Activated T-cell treated with anti-CD3 and anti-CD28 coated beads, Interleukin-2, amount 50 U/mL, for 72 hours (primary cell): ENCODE data around the gene FAM20C. TPM values are rescaled to one million over a fixed set of nuclear protein-coding genes. Genes with fewer than 3 reads are reported as not detected.
"Not testable (repeated sequence)": the region's sequence is repeated elsewhere in the genome, so short reads cannot be mapped to it uniquely, and the experiment has no call there.

Source experiments
- ATAC-seq, 2 donors: fragments of 150-1000 bp; cut with Tn5 transposase; replicated peaks in 1 of 2; 2 replicates each; pipeline ENCODE4 v1.10.0; 2021; ENCODE audit warnings: moderate library complexity in 2 of 2, mild to moderate bottlenecking in 1 of 2
- DNase-seq, 2 donors: peaks; one replicate each; pipeline ENCODE4 v3.0.0; 2021 to 2022; ENCODE audit warnings: mixed read lengths in 1 of 2
- H3K27ac Mint-ChIP-seq: one replicate; pipeline ENCODE4 v1.8.0; 2022; ENCODE audit warnings: mild to moderate bottlenecking, moderate library complexity, mixed read lengths
- H3K27me3 Mint-ChIP-seq: one replicate; pipeline ENCODE4 v1.8.0; 2022; ENCODE audit warnings: low read depth, mixed read lengths
- H3K36me3 Mint-ChIP-seq, 2 donors: one replicate each; pipeline ENCODE4 v1.8.0; 2022; ENCODE audit warnings: mixed read lengths in 2 of 2, mild to moderate bottlenecking in 1 of 2; ENCODE audit not compliant: insufficient read depth in 2 of 2
- H3K4me1 Mint-ChIP-seq: one replicate; pipeline ENCODE4 v1.8.0; 2022; ENCODE audit warnings: low read depth, mixed read lengths
- H3K4me3 Mint-ChIP-seq, 2 donors: one replicate each; pipeline ENCODE4 v1.8.0; 2022; ENCODE audit warnings: mild to moderate bottlenecking in 2 of 2, mixed read lengths in 2 of 2, moderate library complexity in 2 of 2
- H3K9me3 Mint-ChIP-seq, 2 donors: one replicate each; pipeline ENCODE4 v1.8.0; 2022; ENCODE audit warnings: mixed read lengths in 2 of 2
- total RNA-seq, 2 donors: library from RNA; stranded (reverse); gene quantifications; one replicate each; pipeline ENCODE4 v1.2.3, GENCODE V29; 2022

The FAM20C gene
- total RNA-seq, 2 donors from 2014 or later = 0.12 TPM; not detected in 1

DNA sequence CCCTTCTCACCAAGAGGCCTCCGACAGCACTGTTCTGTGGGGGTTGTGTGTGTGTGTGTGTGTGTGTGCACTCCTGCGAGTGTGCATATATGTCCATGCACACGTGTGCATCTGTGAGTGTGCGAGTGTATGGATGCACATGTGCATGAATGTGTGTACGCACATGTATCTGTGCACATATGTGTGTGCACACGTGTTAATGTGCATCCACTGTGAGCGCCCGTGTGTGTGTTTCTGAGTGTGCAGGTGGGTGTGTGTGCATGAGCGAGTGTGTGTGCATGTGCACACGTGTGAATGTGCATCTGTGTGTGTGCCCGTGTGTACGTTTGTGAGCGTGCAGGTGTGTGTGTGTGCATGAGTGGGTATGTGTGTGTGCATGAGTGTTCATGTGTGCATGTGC lies 49.1 kb downstream of the FAM20C start:
- H3K4me1 Mint-ChIP-seq = no peaks in the 10 kb centered on the region
- H3K9me3 Mint-ChIP-seq = no peaks in the 10 kb centered on the region
- no peaks in the 10 kb centered on the region for H3K27me3 Mint-ChIP-seq
- no peak overlapping the region for H3K27ac Mint-ChIP-seq
- H3K4me3 Mint-ChIP-seq = no peak overlapping the region
- no peaks in the 10 kb centered on the region for H3K36me3 Mint-ChIP-seq
- DNase-seq = no peak
- no peak for ATAC-seq

DNA sequence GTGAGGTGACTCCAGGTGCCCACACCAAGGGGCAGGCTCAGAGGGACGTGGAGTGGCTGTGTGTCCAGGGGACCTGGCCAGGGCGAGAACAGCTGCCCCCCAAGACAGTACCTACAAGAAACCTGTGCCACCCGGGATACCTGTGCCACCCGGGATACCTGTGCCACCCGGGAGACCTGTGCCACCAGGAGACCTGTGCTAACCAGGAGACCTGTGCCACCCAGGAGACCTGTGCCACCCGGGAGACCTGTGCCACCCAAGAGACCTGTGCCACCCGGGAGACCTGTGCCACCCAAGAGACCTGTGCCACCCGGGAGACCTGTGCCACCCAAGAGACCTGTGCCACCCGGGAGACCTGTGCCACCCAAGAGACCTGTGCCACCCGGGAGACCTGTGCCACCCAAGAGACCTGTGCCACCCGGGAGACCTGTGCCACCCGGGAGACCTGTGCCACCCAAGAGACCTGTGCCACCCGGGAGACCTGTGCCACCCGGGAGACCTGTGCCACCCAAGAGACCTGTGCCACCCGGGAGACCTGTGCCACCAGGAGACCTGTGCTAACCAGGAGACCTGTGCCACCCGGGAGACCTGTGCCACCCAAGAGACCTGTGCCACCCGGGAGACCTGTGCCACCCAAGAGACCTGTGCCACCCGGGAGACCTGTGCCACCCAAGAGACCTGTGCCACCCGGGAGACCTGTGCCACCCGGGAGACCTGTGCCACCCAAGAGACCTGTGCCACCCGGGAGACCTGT lies 50.6 kb downstream of the FAM20C start:
- ATAC-seq, H3K27me3 Mint-ChIP-seq, H3K9me3 Mint-ChIP-seq, H3K4me1 Mint-ChIP-seq, H3K27ac Mint-ChIP-seq, H3K36me3 Mint-ChIP-seq, DNase-seq, H3K4me3 Mint-ChIP-seq: not testable (repeated sequence)

DNA sequence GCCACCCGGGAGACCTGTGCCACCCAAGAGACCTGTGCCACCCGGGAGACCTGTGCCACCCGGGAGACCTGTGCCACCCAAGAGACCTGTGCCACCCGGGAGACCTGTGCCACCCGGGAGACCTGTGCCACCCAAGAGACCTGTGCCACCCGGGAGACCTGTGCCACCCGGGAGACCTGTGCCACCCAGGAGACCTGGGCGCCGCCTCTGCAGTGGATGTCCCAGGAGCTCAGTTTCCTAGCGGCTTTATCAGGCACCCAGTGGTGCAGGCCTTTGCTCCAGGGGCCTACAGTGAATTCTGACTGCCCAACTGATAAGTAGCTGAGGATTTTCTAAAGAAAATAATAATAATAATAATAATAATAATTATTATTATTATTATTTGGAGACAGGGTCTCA lies 51.2 kb downstream of the FAM20C start:
- not testable (repeated sequence) for H3K27me3 Mint-ChIP-seq, H3K9me3 Mint-ChIP-seq, H3K36me3 Mint-ChIP-seq, DNase-seq, H3K4me1 Mint-ChIP-seq, ATAC-seq, H3K4me3 Mint-ChIP-seq, H3K27ac Mint-ChIP-seq

DNA sequence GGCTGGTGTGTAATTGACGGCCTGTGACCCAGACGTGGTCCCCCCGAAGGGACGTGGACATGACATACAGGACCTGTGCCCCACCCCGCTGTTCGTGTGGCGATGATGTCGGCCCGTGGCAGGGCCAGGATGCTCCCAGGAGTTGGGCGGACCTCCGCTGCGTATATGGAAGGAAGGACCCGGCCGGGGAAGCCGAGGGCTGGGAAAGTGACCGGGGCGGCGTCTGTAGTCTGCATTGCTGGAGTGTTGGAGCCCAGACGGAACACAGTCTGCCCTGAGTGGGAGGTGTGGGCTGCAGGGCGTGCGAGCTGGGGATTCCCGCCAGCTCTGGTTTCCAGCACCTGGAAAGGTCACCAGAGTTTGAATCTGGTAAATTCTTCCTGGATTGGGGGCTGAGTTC lies 52.6 kb downstream of the FAM20C start:
- ATAC-seq = no peak
- Mint-ChIP-seq H3K9me3 (no peaks in the 10 kb centered on the region), H3K27ac (no peak overlapping the region), H3K4me3 (no peak overlapping the region), H3K4me1 (no peaks in the 10 kb centered on the region), H3K36me3 (no peaks in the 10 kb centered on the region), H3K27me3 (no peaks in the 10 kb centered on the region)
- DNase-seq = no peak

DNA sequence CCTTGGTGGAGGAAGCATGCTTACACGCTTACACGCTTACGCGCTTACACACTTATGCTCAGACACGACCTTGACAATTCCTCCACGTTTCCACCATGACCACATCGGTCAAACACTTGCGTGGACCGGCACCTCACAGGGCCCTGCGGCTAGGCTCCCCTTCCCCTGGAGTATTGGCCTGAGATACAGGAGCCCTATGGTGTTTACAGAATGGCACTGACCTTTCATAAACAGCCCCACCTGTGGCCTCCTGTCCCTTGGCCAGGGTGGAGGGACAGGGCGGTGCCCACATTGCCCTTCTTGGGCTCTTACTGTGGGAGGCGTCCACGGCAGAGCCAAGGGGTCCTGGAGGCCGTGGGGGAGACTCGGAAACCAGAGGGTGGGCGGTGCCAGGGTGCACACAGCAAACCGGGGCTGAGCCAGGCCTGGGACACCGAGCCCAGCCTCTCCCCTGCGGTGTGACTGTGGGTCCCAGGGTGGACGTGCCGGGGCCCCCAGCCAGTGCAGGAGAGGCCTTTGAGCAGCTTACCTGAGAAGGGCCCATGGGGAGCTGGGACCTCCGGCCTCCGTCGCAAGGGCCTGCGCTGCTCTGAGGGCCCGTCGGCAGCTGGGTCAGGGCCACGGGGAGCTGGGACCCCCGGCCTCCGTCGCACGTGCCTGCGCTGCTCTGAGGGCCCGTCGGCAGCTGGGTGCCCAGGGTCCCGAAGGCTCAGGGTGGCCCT lies 53.4 kb downstream of the FAM20C start:
- Mint-ChIP-seq H3K27ac (no peak overlapping the region), H3K27me3 (no peaks in the 10 kb centered on the region), H3K4me3 (no peak overlapping the region), H3K36me3 (no peaks in the 10 kb centered on the region), H3K9me3 (no peaks in the 10 kb centered on the region), H3K4me1 (no peaks in the 10 kb centered on the region)
- ATAC-seq (no peak), DNase-seq (no peak)

DNA sequence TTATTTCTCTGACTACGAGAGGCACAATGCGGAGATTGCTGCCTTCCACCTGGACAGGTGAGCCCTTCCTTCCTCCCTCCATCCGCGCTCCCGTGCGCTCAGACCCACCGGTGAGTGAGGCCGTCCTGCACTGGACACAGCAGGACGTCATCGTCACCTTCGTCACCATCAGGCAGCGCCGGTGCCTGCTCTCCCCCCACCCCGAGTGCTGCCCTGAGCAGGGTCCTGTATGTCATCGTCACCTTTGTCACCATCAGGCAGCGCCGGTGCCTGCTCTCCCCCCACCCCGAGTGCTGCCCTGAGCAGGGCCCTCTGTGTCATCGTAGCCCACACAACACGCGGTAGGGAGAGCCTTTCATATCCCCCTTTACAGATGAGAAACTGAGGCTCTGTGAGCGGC lies 54.1 kb downstream of the FAM20C start:
- no peaks in the 10 kb centered on the region for H3K9me3 Mint-ChIP-seq
- no peak overlapping the region for H3K4me3 Mint-ChIP-seq
- no peaks in the 10 kb centered on the region for H3K36me3 Mint-ChIP-seq
- DNase-seq (no peak), ATAC-seq (no peak)
- no peak overlapping the region for H3K27ac Mint-ChIP-seq
- no peaks in the 10 kb centered on the region for H3K4me1 Mint-ChIP-seq
- H3K27me3 Mint-ChIP-seq = no peaks in the 10 kb centered on the region

DNA sequence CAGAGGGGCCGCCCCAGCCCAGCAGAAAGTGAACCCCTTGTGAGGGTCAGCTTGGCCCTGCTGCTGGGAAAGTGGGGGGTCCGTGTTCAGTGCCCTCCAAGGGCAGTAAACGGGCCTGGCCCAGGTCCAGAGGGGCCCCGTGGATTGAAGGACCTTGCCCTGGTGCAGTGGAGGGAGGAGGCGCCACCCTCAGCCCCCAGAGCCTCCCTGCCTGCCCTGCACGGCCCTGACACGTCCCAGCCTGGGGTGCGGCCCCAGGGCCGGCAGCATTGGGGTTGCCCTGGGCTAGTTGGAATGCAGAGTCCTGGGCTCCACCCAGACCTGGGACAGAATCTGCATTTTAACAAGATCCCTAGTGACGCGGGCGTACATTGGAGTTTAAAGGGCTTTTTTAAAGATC lies 54.8 kb downstream of the FAM20C start:
- no peak for DNase-seq
- ATAC-seq = no peak
- Mint-ChIP-seq H3K27ac (no peak overlapping the region), H3K9me3 (no peaks in the 10 kb centered on the region), H3K27me3 (no peaks in the 10 kb centered on the region), H3K36me3 (no peaks in the 10 kb centered on the region), H3K4me3 (no peak overlapping the region), H3K4me1 (no peaks in the 10 kb centered on the region)

DNA sequence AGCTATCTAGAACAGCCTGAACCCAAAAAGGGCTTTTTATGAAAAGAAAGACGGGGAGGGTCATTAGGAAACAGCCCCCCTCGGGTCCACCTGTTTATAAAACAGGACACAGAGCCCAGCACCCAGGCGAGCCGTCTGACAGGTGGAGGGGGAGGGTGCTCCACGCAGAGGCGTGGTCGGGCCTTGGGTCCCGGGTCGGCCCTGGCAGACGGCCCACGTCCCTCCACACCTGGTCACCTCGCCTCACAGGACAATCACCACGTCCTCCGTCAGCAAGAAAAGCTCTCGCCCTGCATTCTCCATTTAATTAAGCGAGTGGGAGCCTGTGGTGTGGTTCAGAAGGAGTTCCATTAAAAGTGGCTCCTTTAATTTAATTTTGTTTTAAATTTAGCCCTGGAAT lies 55.3 kb downstream of the FAM20C start:
- Mint-ChIP-seq H3K9me3 (no peaks in the 10 kb centered on the region), H3K4me1 (no peaks in the 10 kb centered on the region), H3K27ac (no peak overlapping the region), H3K27me3 (no peaks in the 10 kb centered on the region), H3K4me3 (no peak overlapping the region), H3K36me3 (no peaks in the 10 kb centered on the region)
- DNase-seq = no peak
- ATAC-seq = no peak

DNA sequence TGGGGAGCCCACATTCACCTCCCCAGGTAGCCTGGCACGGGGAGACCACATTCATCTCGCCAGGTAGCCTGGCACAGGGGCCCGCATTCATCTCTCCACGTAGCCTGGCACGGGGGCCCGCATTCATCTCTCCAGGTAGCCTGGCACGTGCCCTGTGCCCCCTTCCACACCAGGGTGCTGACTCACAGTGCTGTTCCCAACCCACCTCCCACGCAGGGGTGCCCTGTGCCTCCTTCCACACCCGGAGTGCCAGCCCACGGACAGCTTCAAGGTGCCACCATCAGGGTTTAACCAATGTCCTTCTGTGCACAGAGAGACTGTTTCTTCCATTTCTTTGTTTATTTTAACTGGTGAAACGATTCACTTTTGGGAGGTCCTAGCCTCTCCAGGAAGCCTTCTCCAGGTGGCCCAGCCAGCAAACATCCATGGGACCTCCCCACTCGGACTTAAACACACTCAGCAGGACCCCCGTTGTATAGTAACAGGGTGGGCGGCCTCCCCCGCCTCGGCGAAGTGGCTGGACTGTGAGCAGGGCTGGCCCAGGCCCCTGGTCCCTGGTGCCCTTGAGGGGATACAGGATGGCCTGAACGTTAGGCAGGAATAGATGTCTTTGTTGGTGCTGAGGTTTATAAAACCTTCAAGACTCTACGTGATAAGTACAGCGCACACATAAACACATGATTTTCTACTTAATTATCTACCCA lies 56.5 kb downstream of the FAM20C start:
- Mint-ChIP-seq H3K27ac (no peak overlapping the region), H3K36me3 (no peaks in the 10 kb centered on the region), H3K4me1 (no peaks in the 10 kb centered on the region), H3K4me3 (no peak overlapping the region), H3K9me3 (no peaks in the 10 kb centered on the region), H3K27me3 (no peaks in the 10 kb centered on the region)
- no peak for ATAC-seq
- DNase-seq = no peak

DNA sequence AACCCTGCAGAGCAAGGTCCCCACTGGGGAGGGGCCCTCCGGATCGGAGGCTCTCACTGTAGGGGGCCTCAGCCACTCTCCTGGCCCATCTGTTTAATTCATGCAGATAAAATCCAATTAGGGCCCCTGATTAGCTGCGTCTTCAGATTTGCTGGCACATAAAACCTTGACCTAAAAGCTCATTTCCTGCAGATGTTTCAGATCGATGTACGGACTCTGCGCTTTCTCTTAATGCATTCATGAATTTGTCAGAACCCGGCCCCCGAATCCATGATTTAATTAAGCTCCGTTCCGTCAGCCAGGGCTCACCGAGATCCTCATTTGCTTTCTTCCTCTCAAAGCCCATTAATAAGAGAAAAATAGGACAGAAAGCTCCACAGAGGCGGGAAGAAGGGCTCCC lies 57.6 kb downstream of the FAM20C start:
- H3K4me1 Mint-ChIP-seq = no peaks in the 10 kb centered on the region
- DNase-seq = no peak
- no peaks in the 10 kb centered on the region for H3K36me3 Mint-ChIP-seq
- H3K27me3 Mint-ChIP-seq = no peaks in the 10 kb centered on the region
- H3K4me3 Mint-ChIP-seq = no peak overlapping the region
- H3K9me3 Mint-ChIP-seq = no peaks in the 10 kb centered on the region
- no peak for ATAC-seq
- no peak overlapping the region for H3K27ac Mint-ChIP-seq

DNA sequence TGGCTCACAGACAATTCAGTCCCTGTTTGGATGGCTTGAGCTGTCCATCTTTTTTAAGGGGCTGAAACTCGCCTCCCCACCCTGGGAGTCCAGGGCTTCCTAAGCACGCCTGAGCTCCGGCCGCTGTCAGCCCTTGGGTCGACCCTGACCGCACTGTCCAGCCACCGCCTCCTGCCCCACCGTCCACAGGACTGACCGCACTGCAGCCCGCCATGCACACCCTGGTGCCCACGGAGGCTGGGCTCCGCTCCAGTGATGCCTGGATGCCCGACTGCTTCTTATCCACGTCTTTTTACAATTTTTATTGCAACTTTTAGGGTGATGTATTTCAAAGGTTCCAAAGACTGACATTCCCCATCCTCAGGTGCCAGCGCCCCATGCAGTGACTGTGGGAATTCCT lies 58.2 kb downstream of the FAM20C start:
- Mint-ChIP-seq H3K36me3 (no peaks in the 10 kb centered on the region), H3K9me3 (no peaks in the 10 kb centered on the region), H3K4me3 (no peak overlapping the region), H3K27me3 (no peaks in the 10 kb centered on the region), H3K27ac (no peak overlapping the region), H3K4me1 (no peaks in the 10 kb centered on the region)
- ATAC-seq (no peak), DNase-seq (no peak)

DNA sequence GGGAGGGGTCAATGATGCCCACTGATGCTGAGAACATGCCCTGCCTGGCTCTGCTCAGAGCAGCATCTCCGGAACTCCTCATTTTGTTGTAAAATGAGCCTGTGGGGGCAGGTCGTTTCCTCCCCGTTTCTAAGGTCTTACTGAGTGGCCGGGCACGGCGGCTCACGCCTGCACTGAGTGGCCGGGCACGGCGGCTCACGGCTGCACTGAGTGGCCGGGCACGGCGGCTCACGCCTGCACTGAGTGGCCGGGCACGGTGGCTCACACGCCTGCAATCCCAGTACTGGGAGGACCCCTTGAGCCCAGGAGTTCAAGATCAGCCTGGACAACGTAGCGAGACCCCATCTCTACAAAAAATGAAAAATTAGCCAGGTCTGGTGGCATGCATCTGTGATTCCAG lies 58.6 kb downstream of the FAM20C start:
- no peaks in the 10 kb centered on the region for H3K9me3 Mint-ChIP-seq

DNA sequence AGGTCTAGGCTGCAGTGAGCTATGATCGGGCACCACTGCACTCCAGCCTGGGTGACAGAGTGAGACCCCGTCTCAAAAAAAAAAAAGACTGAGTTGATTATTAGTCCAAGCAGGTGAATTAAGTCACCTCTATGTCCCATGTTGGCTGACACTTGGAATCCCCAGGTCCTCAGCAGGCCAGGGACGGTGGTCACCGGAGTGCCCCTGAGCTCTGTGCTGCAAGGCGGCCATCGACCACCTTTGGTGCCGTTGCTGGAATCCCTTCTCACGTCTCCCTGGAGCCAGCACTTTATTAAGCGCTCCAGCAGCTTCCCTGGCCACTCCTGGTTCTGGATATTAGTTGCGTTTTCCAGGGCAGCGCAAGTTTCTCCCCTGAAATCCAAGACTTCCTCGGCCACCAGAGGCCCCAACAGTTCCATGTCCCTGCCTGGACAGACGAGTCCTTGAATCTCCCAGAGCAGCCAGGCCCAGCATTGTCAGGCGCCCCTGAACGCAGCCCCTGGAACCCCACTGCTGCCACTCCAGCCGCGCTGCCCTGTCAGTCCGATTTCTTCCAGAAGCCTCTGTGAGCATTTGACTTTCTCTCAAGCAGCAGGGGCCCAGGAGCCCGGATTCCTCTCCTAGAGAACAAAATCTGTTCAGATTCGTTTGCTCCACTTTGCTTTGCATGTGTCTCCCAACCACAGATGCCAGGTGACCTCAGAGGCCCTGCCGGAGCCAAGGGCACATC lies 59.2 kb downstream of the FAM20C start:
- ATAC-seq (no peak), DNase-seq (no peak)
- Mint-ChIP-seq H3K9me3 (no peaks in the 10 kb centered on the region), H3K27ac (no peak overlapping the region), H3K4me1 (no peaks in the 10 kb centered on the region), H3K36me3 (no peaks in the 10 kb centered on the region), H3K27me3 (no peaks in the 10 kb centered on the region), H3K4me3 (no peak overlapping the region)

More for the DNA sequence above, 58.6 kb downstream of the FAM20C start:
- H3K27me3 Mint-ChIP-seq = no peaks in the 10 kb centered on the region
- no peak overlapping the region for H3K4me3 Mint-ChIP-seq
- H3K27ac Mint-ChIP-seq = no peak overlapping the region
- DNase-seq (no peak), ATAC-seq (no peak)
- no peaks in the 10 kb centered on the region for H3K36me3 Mint-ChIP-seq
- no peaks in the 10 kb centered on the region for H3K4me1 Mint-ChIP-seq
